H1 (cell line): ENCODE measurements around the gene APOM. TPM values are rescaled to one million over a fixed set of nuclear protein-coding genes. Genes with fewer than 3 reads are reported as not detected.

Experiments used
- RAD21 ChIP-seq, 2 experiments: IDR thresholded peaks in 1 of 2; conservative IDR thresholded peaks in 1 of 2; 2 replicates each; pipeline ENCODE4 v1.6.1; 2011; ENCODE audit warnings: low read depth in 2 of 2, low read length in 2 of 2, improper control_type of control experiment in 1 of 2, inconsistent platforms in 1 of 2, mild to moderate bottlenecking in 1 of 2, moderate library complexity in 1 of 2
- SIRT6 ChIP-seq: IDR thresholded peaks from one replicate; pipeline ENCODE4 v1.7.1; 2012; ENCODE audit warnings: low read length, inconsistent platforms
- USF2 ChIP-seq: IDR thresholded peaks from 2 replicates; pipeline ENCODE4 v1.6.1; 2011; ENCODE audit warnings: low read length, improper control_type of control experiment
- polyA plus RNA-seq, 7 experiments: library from polyadenylated mRNA; depleted of rRNA in 3 of 7; stranded (reverse) in 5 of 7; unstranded in 2 of 7; fragments of >200 nt in 5 of 7; fragments of 200-250 nt in 2 of 7; gene quantifications; 1 replicate in 5 of 7; 2 replicates in 1 of 7; 4 replicates in 1 of 7; pipeline versions ENCODE4 v1.2.1 to v1.2.3, GENCODE V29; 2011 to 2013; ENCODE audit warnings: missing spikeins in 2 of 7, mixed read lengths in 2 of 7
- total RNA-seq: library from RNA; stranded (reverse); fragmentation: NEBNext Ultra II Directional; extraction: Animal tissue kit (Norgen Biotek cat#: 25700); gene quantifications from 2 replicates; pipeline ENCODE4 v1.2.1, GENCODE V29; 2021

APOM gene
- total and polyA plus RNA-seq, 2 of the 8 experiments (the other 6 are each of a cell fraction or from before 2014, with no cell fraction given): 3.4 to 12.0 TPM

- TF ChIP-seq USF2 (no peak), SIRT6 (no peak), RAD21 (IDR thresholded peaks at IDR 0.05 in 1 of 2, conservative IDR thresholded peaks at IDR 0.05 in 1 of 2; ENCODE audit: low read depth in 2 of 2, low read length in 2 of 2) (no peak)
Observed at GRCh38 chr6:31683591-31683990, 27.9 kb downstream of the APOM start (continued).
